Common myeloid progenitor, CD34-positive (primary cell): ENCODE measurements around the gene MEF2D.
A peak's percentile ranks its signal among the peaks of the same experiment; 100 is the strongest.

Experiments
- CTCF ChIA-PET: fragments of 350-600 bp; sonication (Branson Sonifier 250); formaldehyde crosslinking; loops from one replicate; lab custom pipeline; 2021; ENCODE audit warnings: antibody characterized with exemption; lab: Charles Lee
- POLR2A ChIA-PET: fragments of 350-600 bp; sonication (Branson Sonifier 250); formaldehyde crosslinking; loops from one replicate; lab custom pipeline; 2021; ENCODE audit warnings: antibody characterized with exemption; lab: Charles Lee
- DNase-seq, 3 donors: peaks; one replicate each; pipeline versions ENCODE4 v3.0.0 to v3.0.0-alpha.2; 2013
- H3K27ac ChIP-seq, 2 experiments: 1 replicate in 1 of 2; 2 replicates in 1 of 2; pipeline ENCODE4 v1.7.0; 2013; ENCODE audit warnings: inconsistent platforms in 2 of 2, low read length in 2 of 2, mild to moderate bottlenecking in 2 of 2, low read depth in 1 of 2, moderate library complexity in 1 of 2; ENCODE audit not compliant: severe bottlenecking in 2 of 2, insufficient read depth in 1 of 2, poor library complexity in 1 of 2
- H3K27me3 ChIP-seq, 5 experiments: replicated peaks in 2 of 5; 1 replicate in 3 of 5; 2 replicates in 2 of 5; pipeline versions ENCODE4 v1.6.1 to v1.7.0; 2013; ENCODE audit warnings: low read length in 4 of 5, mild to moderate bottlenecking in 2 of 5, moderate library complexity in 2 of 5, inconsistent platforms in 1 of 5; ENCODE audit not compliant: insufficient read depth in 5 of 5, control insufficient read depth in 4 of 5
- H3K36me3 ChIP-seq, 4 experiments: 1 replicate in 2 of 4; 2 replicates in 2 of 4; pipeline versions ENCODE4 v1.6.1 to v1.7.0; 2013; ENCODE audit warnings: low read length in 3 of 4, control low read depth in 1 of 4, mild to moderate bottlenecking in 1 of 4; ENCODE audit not compliant: control insufficient read depth in 4 of 4, insufficient read depth in 4 of 4
- H3K4me1 ChIP-seq, 4 experiments: 1 replicate in 3 of 4; 2 replicates in 1 of 4; pipeline versions ENCODE4 v1.6.1 to v1.7.1; 2013; ENCODE audit warnings: low read length in 3 of 4, mild to moderate bottlenecking in 3 of 4, control low read depth in 1 of 4, inconsistent platforms in 1 of 4, moderate library complexity in 1 of 4; ENCODE audit not compliant: control insufficient read depth in 4 of 4, insufficient read depth in 4 of 4; ENCODE audit errors: control extremely low read depth in 1 of 4
- H3K4me3 ChIP-seq, 7 experiments: 1 replicate in 4 of 7; 2 replicates in 3 of 7; pipeline versions ENCODE4 v1.5.1 to v1.7.0; 2013; ENCODE audit warnings: mild to moderate bottlenecking in 7 of 7, low read length in 6 of 7, moderate library complexity in 6 of 7, inconsistent platforms in 2 of 7, low read depth in 2 of 7, control low read depth in 1 of 7; ENCODE audit not compliant: insufficient read depth in 4 of 7, control insufficient read depth in 1 of 7; ENCODE audit errors: extremely low read depth in 1 of 7
- H3K9me3 ChIP-seq, 5 experiments: 1 replicate in 4 of 5; 2 replicates in 1 of 5; pipeline versions ENCODE4 v1.6.1 to v1.7.1; 2013; ENCODE audit warnings: low read length in 4 of 5, mild to moderate bottlenecking in 2 of 5, inconsistent platforms in 1 of 5, low read depth in 1 of 5, moderate library complexity in 1 of 5; ENCODE audit not compliant: control insufficient read depth in 4 of 5, insufficient read depth in 2 of 5; ENCODE audit errors: control extremely low read depth in 1 of 5
- WGBS: methylation state at CpG from one replicate; pipeline ENCODE4 v1.1.5; 2013; ENCODE audit not compliant: insufficient coverage; 5-methylcytosine and 5-hydroxymethylcytosine counted together

The MEF2D gene

GRCh38 chr1:156517748-156518147 lies 17.2 kb upstream of the MEF2D start:
- POLR2A ChIA-PET: no interaction called here

GRCh38 chr1:156516821-156517220 lies 16.2 kb upstream of the MEF2D start:
- 94% methylated on average over 3 of the region's 4 CpGs for WGBS
- no peaks in the 10 kb centered on the region for H3K36me3 ChIP-seq
- H3K27me3 ChIP-seq: no peaks in the 10 kb centered on the region
- peaks cover 0 to 7% (median 0%) of the 10 kb centered on the region in 4 experiments for H3K4me1 ChIP-seq
- CTCF ChIA-PET: interaction anchor here (0.9 to 2.3 kb wide), 5 partner anchors 10 to 40 kb away, joined by 3 to 9 read pairs (median 3); no protein-coding TSS in a partner anchor
- DNase-seq: peak in 1 of 3 donors; percentile 28
- no peak overlapping the region for H3K4me3 ChIP-seq
- POLR2A ChIA-PET: interaction anchor here (2.1 kb wide), 1 partner anchor 16 kb away, joined by 7 read pairs; the partner anchor contains the start of gene MEF2D
- no peaks in the 10 kb centered on the region for H3K9me3 ChIP-seq
- H3K27ac ChIP-seq: no peak overlapping the region

More at GRCh38 chr1:156517748-156518147, 17.2 kb upstream of the MEF2D start:
- Histone ChIP-seq H3K27me3 (no peaks in the 10 kb centered on the region), H3K27ac (no peak overlapping the region), H3K4me3 (no peak overlapping the region), H3K36me3 (no peaks in the 10 kb centered on the region), H3K9me3 (no peaks in the 10 kb centered on the region), H3K4me1 (peaks cover 0 to 8% (median 0%) of the 10 kb centered on the region in 4 experiments)
- DNase-seq: no peak
- CTCF ChIA-PET: interaction anchor here (0.6 to 2.3 kb wide), 3 partner anchors 10 to 404 kb away, joined by 3 to 9 read pairs (median 4); no protein-coding TSS in a partner anchor
- 80% methylated on average over 3 of the region's 4 CpGs for WGBS

GRCh38 chr1:156515956-156516355 lies 15.4 kb upstream of the MEF2D start:
- POLR2A ChIA-PET: interaction anchor here (2.1 kb wide), 1 partner anchor 15 kb away, joined by 7 read pairs; the partner anchor contains the start of gene MEF2D
- no peaks in the 10 kb centered on the region for H3K36me3 ChIP-seq
- no peak overlapping the region for H3K27ac ChIP-seq
- H3K27me3 ChIP-seq: no peaks in the 10 kb centered on the region
- CTCF ChIA-PET: interaction anchor here (1.2 to 2.3 kb wide), 4 partner anchors 10 to 36 kb away, joined by 3 to 9 read pairs (median 5); no protein-coding TSS in a partner anchor
- no peaks in the 10 kb centered on the region for H3K9me3 ChIP-seq
- DNase-seq: no peak
- WGBS: 0% methylated on average over 1 of the region's 2 CpGs
- H3K4me3 ChIP-seq: no peak overlapping the region
- H3K4me1 ChIP-seq: peaks cover 0 to 7% (median 0%) of the 10 kb centered on the region in 4 experiments

GRCh38 chr1:156513185-156513584 lies 12.6 kb upstream of the MEF2D start:
- no peak for DNase-seq
- Histone ChIP-seq H3K36me3 (no peaks in the 10 kb centered on the region), H3K27ac (no peak overlapping the region), H3K4me3 (no peak overlapping the region), H3K27me3 (no peaks in the 10 kb centered on the region), H3K9me3 (no peaks in the 10 kb centered on the region), H3K4me1 (peaks cover 0 to 22% (median 8%) of the 10 kb centered on the region in 4 experiments)
- ChIA-PET CTCF (interaction anchor here (1.6 kb wide), 2 partner anchors 12 to 18 kb away, joined by 3 to 4 read pairs; no protein-coding TSS in a partner anchor), POLR2A (no interaction called here)
- WGBS: 94% methylated on average over 7 of the region's 9 CpGs

GRCh38 chr1:156511644-156512043 lies 11.1 kb upstream of the MEF2D start:
- H3K27ac ChIP-seq: no peak overlapping the region
- H3K4me3 ChIP-seq: no peak overlapping the region
- H3K27me3 ChIP-seq: no peaks in the 10 kb centered on the region
- H3K4me1 ChIP-seq: peaks cover 0 to 30% (median 16%) of the 10 kb centered on the region in 4 experiments
- ChIA-PET POLR2A (interaction anchor here (0.8 kb wide), 1 partner anchor 60 kb away, joined by 4 read pairs; no protein-coding TSS in a partner anchor), CTCF (interaction anchor here (0.7 kb wide), 1 partner anchor 13 kb away, joined by 3 read pairs; no protein-coding TSS in a partner anchor)
- H3K9me3 ChIP-seq: no peaks in the 10 kb centered on the region
- no peaks in the 10 kb centered on the region for H3K36me3 ChIP-seq
- no peak for DNase-seq
- WGBS: 94% methylated on average over 3 of the region's 7 CpGs

GRCh38 chr1:156510709-156511108 lies 10.1 kb upstream of the MEF2D start:
- ChIA-PET POLR2A (interaction anchor here (1.2 kb wide), 1 partner anchor 10 kb away, joined by 3 read pairs; the partner anchor contains the start of gene MEF2D), CTCF (interaction anchor here (1.0 kb wide), 1 partner anchor 30 kb away, joined by 3 read pairs; no protein-coding TSS in a partner anchor)
- no peak overlapping the region for H3K27ac ChIP-seq
- no peak for DNase-seq
- H3K9me3 ChIP-seq: no peaks in the 10 kb centered on the region
- H3K4me3 ChIP-seq: no peak overlapping the region
- no peaks in the 10 kb centered on the region for H3K36me3 ChIP-seq
- WGBS: 95% methylated on average over 10 of the region's 13 CpGs
- no peaks in the 10 kb centered on the region for H3K27me3 ChIP-seq
- peaks cover 0 to 33% (median 20%) of the 10 kb centered on the region in 4 experiments for H3K4me1 ChIP-seq
